Stimulated activated CD4-positive, alpha-beta T cell treated with anti-CD3 and anti-CD28 coated beads, Interleukin-1b, Interleukin-23, amount 100 ng/mL, for 1 hour (primary cell): Measurements from ENCODE around the gene CIB2.
"Not testable (repeated sequence)": the region's sequence is repeated elsewhere in the genome, so short reads cannot be mapped to it uniquely, and the experiment has no call there.

ENCODE experiments used
- DNase-seq, 2 donors: peaks; one replicate each; pipeline ENCODE4 v3.0.0-alpha.2; 2020; ENCODE audit warnings: low read depth in 2 of 2

Gene CIB2

GRCh38 chr15:78131295-78132061 is at the start of gene CIB2:
Gene CIB2, minus strand, starts transcription at chr15:78131445. Its CDS starts 230 bp downstream, at chr15:78131215.
- peak; percentile 45 to 57 for DNase-seq

GRCh38 chr15:78179906-78180305 is 48.7 kb upstream of the CIB2 start:
- no peak for DNase-seq

GRCh38 chr15:78179286-78179840 is 48.1 kb upstream of the CIB2 start:
- DNase-seq = no peak

- no peak for DNase-seq
Measured at GRCh38 chr15:78178064-78178463, 46.8 kb upstream of the CIB2 start.

- DNase-seq = no peak
Measured at GRCh38 chr15:78177447-78177873, 46.2 kb upstream of the CIB2 start.

- DNase-seq = no peak
Measured at GRCh38 chr15:78175330-78175729, 44.1 kb upstream of the CIB2 start.

GRCh38 chr15:78174401-78174800 is 43.2 kb upstream of the CIB2 start:
- DNase-seq = no peak

GRCh38 chr15:78171864-78172472 is 40.7 kb upstream of the CIB2 start:
- no peak for DNase-seq

- no peak for DNase-seq
Measured at GRCh38 chr15:78170848-78171773, 39.9 kb upstream of the CIB2 start.

- no peak for DNase-seq
Measured at GRCh38 chr15:78168608-78169007, 37.4 kb upstream of the CIB2 start.

GRCh38 chr15:78167227-78167888 is 36.1 kb upstream of the CIB2 start:
- no peak for DNase-seq

GRCh38 chr15:78164010-78164409 is 32.8 kb upstream of the CIB2 start:
- DNase-seq = no peak

GRCh38 chr15:78162038-78162437 is 30.8 kb upstream of the CIB2 start:
- no peak for DNase-seq

- no peak for DNase-seq
Measured at GRCh38 chr15:78159395-78159794, 28.1 kb upstream of the CIB2 start.

GRCh38 chr15:78157203-78157602 is 26.0 kb upstream of the CIB2 start:
- DNase-seq = no peak

- DNase-seq = no peak
Measured at GRCh38 chr15:78156653-78157052, 25.4 kb upstream of the CIB2 start.

- DNase-seq = no peak
Measured at GRCh38 chr15:78155355-78155939, 24.2 kb upstream of the CIB2 start.

- no peak for DNase-seq
Measured at GRCh38 chr15:78154955-78155354, 23.7 kb upstream of the CIB2 start.

- not testable (repeated sequence) for DNase-seq
Measured at GRCh38 chr15:78151075-78151474, 19.8 kb upstream of the CIB2 start.

- DNase-seq = no peak
Measured at GRCh38 chr15:78149805-78150751, 18.8 kb upstream of the CIB2 start.
